ENCODE measurements around the gene MAP4.
A peak's percentile ranks its signal among the peaks of the same experiment; 100 is the strongest.
"Not testable (repeated sequence)": the region's sequence is repeated elsewhere in the genome, so short reads cannot be mapped to it uniquely, and the experiment has no call there.

The MAP4 gene

GRCh38 chr3:48016301-48016973, at the start of gene MAP4:
Gene MAP4 (minus strand): TSS chr3:48016416. CDS start chr3:47998860, 17,556 bp downstream.
- DNase-seq (ENCODE audit: low spot score), result no peak

GRCh38 chr3:48065035-48065434, 48.8 kb upstream of the MAP4 start:
- no peak for DNase-seq (ENCODE audit: low spot score)

- no peak for DNase-seq (ENCODE audit: low spot score)
These were observed 48.1 kb upstream of the MAP4 start for GRCh38 chr3:48064292-48064829.

GRCh38 chr3:48061586-48061985, 45.4 kb upstream of the MAP4 start:
- DNase-seq (ENCODE audit: low spot score), result not testable (repeated sequence)

- DNase-seq (ENCODE audit: low spot score), result no peak
These were observed 41.9 kb upstream of the MAP4 start for GRCh38 chr3:48058091-48058490.

- DNase-seq (ENCODE audit: low spot score), result no peak
These were observed 41.3 kb upstream of the MAP4 start for GRCh38 chr3:48057521-48057920.

GRCh38 chr3:48047841-48048464, 31.7 kb upstream of the MAP4 start:
- no peak for DNase-seq (ENCODE audit: low spot score)

GRCh38 chr3:48042071-48042760, 26.0 kb upstream of the MAP4 start:
- DNase-seq (ENCODE audit: low spot score), result no peak

GRCh38 chr3:48039487-48040190, 23.4 kb upstream of the MAP4 start:
- peak; percentile 93 for DNase-seq (ENCODE audit: low spot score)

- peak; percentile 67 for DNase-seq (ENCODE audit: low spot score)
These were observed 22.8 kb upstream of the MAP4 start for GRCh38 chr3:48038971-48039481.

- DNase-seq (ENCODE audit: low spot score), result peak; percentile 87
These were observed 17.8 kb upstream of the MAP4 start for GRCh38 chr3:48034000-48034516.

GRCh38 chr3:48030188-48030587, 14.0 kb upstream of the MAP4 start:
- no peak for DNase-seq (ENCODE audit: low spot score)

- DNase-seq (ENCODE audit: low spot score), result no peak
These were observed 11.0 kb upstream of the MAP4 start for GRCh38 chr3:48026951-48027908.

GRCh38 chr3:48026098-48026497, 9.9 kb upstream of the MAP4 start:
- no peak for DNase-seq (ENCODE audit: low spot score)

GRCh38 chr3:48024401-48024800, 8.2 kb upstream of the MAP4 start:
- DNase-seq (ENCODE audit: low spot score), result no peak

- DNase-seq (ENCODE audit: low spot score), result peak; percentile 29
These were observed 7.2 kb upstream of the MAP4 start for GRCh38 chr3:48023377-48023776.

GRCh38 chr3:48022178-48022577, 6.0 kb upstream of the MAP4 start:
- no peak for DNase-seq (ENCODE audit: low spot score)

- no peak for DNase-seq (ENCODE audit: low spot score)
These were observed 2.6 kb upstream of the MAP4 start for GRCh38 chr3:48018841-48019240.

GRCh38 chr3:48015431-48016180, 610 bp downstream of the MAP4 start:
- DNase-seq (ENCODE audit: low spot score), result no peak

- no peak for DNase-seq (ENCODE audit: low spot score)
These were observed 1.9 kb downstream of the MAP4 start for GRCh38 chr3:48014358-48014757.

Data from pons (tissue), 1 donor.